ENCODE data around the gene NEK6.
A peak's percentile ranks its signal among the peaks of the same experiment; 100 is the strongest.

NEK6 gene

DNA sequence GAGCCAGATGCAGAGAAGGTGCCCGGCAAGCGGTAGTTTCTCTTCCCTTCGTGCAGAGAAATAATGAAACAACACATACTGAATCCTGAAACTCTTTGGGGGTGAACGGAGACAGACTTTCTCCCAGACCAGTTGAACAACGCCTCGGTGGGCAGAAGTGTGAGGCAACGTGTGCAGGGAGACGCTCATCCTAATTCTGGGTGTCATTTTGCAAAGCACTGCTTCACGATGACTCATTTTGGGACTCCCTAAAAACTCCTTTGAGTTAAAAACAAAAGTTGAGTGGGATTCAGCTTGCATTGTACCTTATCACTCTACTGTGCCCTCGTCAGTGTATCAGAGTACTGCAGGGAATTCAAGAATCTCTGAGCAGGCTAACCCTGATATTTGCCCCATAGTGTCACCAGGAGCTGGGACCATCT is 3.5 kb upstream of the NEK6 start:
- Histone ChIP-seq H3K36me3 (ENCODE audit: insufficient read depth, low read length) (no peaks in the 10 kb centered on the region), H3K27ac (ENCODE audit: low read depth, low read length) (no peak overlapping the region), H3K27me3 (ENCODE audit: insufficient read depth, low read length) (no peaks in the 10 kb centered on the region), H3K9ac (ENCODE audit: low read depth, low read length) (no peak overlapping the region), H3K9me3 (ENCODE audit: insufficient read depth, low read depth, low read length) (no peaks in the 10 kb centered on the region), H3K4me3 (ENCODE audit: low read length) (no peak overlapping the region), H3K4me1 (ENCODE audit: insufficient read depth, low read length) (peaks cover 8% of the 10 kb centered on the region)
- 86% methylated on average over 10 of the region's 10 CpGs for WGBS

- H3K4me3 ChIP-seq (ENCODE audit: low read length): no peak overlapping the region
- no peak overlapping the region for H3K9ac ChIP-seq (ENCODE audit: low read depth, low read length)
- no peaks in the 10 kb centered on the region for H3K27me3 ChIP-seq (ENCODE audit: insufficient read depth, low read length)
- H3K9me3 ChIP-seq (ENCODE audit: insufficient read depth, low read depth, low read length): no peaks in the 10 kb centered on the region
- 84% methylated on average over 3 of the region's 3 CpGs for WGBS
- peaks cover 17% of the 10 kb centered on the region for H3K4me1 ChIP-seq (ENCODE audit: insufficient read depth, low read length)
- H3K36me3 ChIP-seq (ENCODE audit: insufficient read depth, low read length): no peaks in the 10 kb centered on the region
- H3K27ac ChIP-seq (ENCODE audit: low read depth, low read length): no peak overlapping the region
These were observed 2.5 kb upstream of the NEK6 start for GRCh38 chr9:124255222-124255621.

GRCh38 chr9:124256517-124257069 is 1.2 kb upstream of the NEK6 start:
- Histone ChIP-seq H3K27ac (ENCODE audit: low read depth, low read length) (no peak overlapping the region), H3K4me1 (ENCODE audit: insufficient read depth, low read length) (peaks cover 18% of the 10 kb centered on the region), H3K9ac (ENCODE audit: low read depth, low read length) (no peak overlapping the region), H3K27me3 (ENCODE audit: insufficient read depth, low read length) (no peaks in the 10 kb centered on the region), H3K9me3 (ENCODE audit: insufficient read depth, low read depth, low read length) (no peaks in the 10 kb centered on the region), H3K36me3 (ENCODE audit: insufficient read depth, low read length) (no peaks in the 10 kb centered on the region), H3K4me3 (ENCODE audit: low read length) (no peak overlapping the region)
- WGBS: 84% methylated on average over 10 of the region's 11 CpGs

- H3K27ac ChIP-seq (ENCODE audit: low read depth, low read length): no peak overlapping the region
- H3K9ac ChIP-seq (ENCODE audit: low read depth, low read length): no peak overlapping the region
These were observed 492 bp upstream of the NEK6 start for GRCh38 chr9:124257070-124257843.

DNA sequence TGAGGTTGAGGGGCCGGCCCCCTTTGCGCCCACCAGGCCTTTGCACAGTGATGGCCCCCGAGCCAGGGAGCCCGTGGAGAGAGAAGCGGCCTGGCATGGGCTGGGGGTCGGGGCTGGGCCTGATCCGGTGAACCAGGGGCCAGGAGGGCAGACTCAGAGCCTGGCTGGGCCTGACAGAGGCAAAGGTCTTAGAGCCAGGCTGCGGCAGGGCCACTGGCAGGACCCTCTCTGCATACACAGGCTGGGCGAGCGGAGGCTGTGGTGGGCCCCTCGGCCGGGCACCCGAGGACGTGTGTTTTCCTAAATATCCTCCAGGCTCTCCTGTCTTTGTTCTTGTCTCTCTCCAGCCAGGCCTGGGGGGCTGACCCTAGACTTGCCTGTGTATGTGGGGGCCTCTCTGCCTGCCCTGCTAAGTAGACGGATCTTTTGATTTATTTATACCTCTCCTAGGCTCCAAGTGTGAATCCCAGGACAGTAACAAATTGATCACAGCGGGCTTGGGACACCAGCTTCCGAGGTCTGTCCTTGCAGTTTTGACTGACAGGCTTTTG is 933 bp downstream of the NEK6 start:
- Histone ChIP-seq H3K9ac (ENCODE audit: low read depth, low read length) (peak overlapping the region; percentile 54), H3K27ac (ENCODE audit: low read depth, low read length) (peak overlapping the region; percentile 52), H3K27me3 (ENCODE audit: insufficient read depth, low read length) (no peaks in the 10 kb centered on the region), H3K36me3 (ENCODE audit: insufficient read depth, low read length) (no peaks in the 10 kb centered on the region), H3K9me3 (ENCODE audit: insufficient read depth, low read depth, low read length) (no peaks in the 10 kb centered on the region), H3K4me3 (ENCODE audit: low read length) (peak overlapping the region; percentile 86), H3K4me1 (ENCODE audit: insufficient read depth, low read length) (peaks cover 38% of the 10 kb centered on the region)
- 13% methylated on average over 17 of the region's 17 CpGs for WGBS

More at GRCh38 chr9:124257070-124257843, 492 bp upstream of the NEK6 start:
- H3K4me3 ChIP-seq (ENCODE audit: low read length): peak overlapping the region; percentile 86
- peaks cover 24% of the 10 kb centered on the region for H3K4me1 ChIP-seq (ENCODE audit: insufficient read depth, low read length)
- H3K27me3 ChIP-seq (ENCODE audit: insufficient read depth, low read length): no peaks in the 10 kb centered on the region
- 47% methylated on average over 31 of the region's 31 CpGs for WGBS
- H3K36me3 ChIP-seq (ENCODE audit: insufficient read depth, low read length): no peaks in the 10 kb centered on the region
- H3K9me3 ChIP-seq (ENCODE audit: insufficient read depth, low read depth, low read length): no peaks in the 10 kb centered on the region

- peaks cover 38% of the 10 kb centered on the region for H3K4me1 ChIP-seq (ENCODE audit: insufficient read depth, low read length)
- WGBS: 19% methylated on average over 19 of the region's 19 CpGs
- H3K36me3 ChIP-seq (ENCODE audit: insufficient read depth, low read length): no peaks in the 10 kb centered on the region
- H3K27ac ChIP-seq (ENCODE audit: low read depth, low read length): peak overlapping the region; percentile 52
- H3K4me3 ChIP-seq (ENCODE audit: low read length): peak overlapping the region; percentile 86
- H3K9me3 ChIP-seq (ENCODE audit: insufficient read depth, low read depth, low read length): no peaks in the 10 kb centered on the region
- no peaks in the 10 kb centered on the region for H3K27me3 ChIP-seq (ENCODE audit: insufficient read depth, low read length)
- peak overlapping the region; percentile 54; the same call in 1 of the 2 replicates for H3K9ac ChIP-seq (ENCODE audit: low read depth, low read length)
These were observed 1.5 kb downstream of the NEK6 start for GRCh38 chr9:124259158-124259808.

GRCh38 chr9:124260769-124261603 is 3.2 kb downstream of the NEK6 start:
- Histone ChIP-seq H3K36me3 (ENCODE audit: insufficient read depth, low read length) (no peaks in the 10 kb centered on the region), H3K9me3 (ENCODE audit: insufficient read depth, low read depth, low read length) (no peaks in the 10 kb centered on the region), H3K4me1 (ENCODE audit: insufficient read depth, low read length) (peaks cover 38% of the 10 kb centered on the region), H3K4me3 (ENCODE audit: low read length) (no peak overlapping the region), H3K9ac (ENCODE audit: low read depth, low read length) (no peak overlapping the region), H3K27me3 (ENCODE audit: insufficient read depth, low read length) (no peaks in the 10 kb centered on the region), H3K27ac (ENCODE audit: low read depth, low read length) (no peak overlapping the region)
- 73% methylated on average over 15 of the region's 15 CpGs for WGBS

DNA sequence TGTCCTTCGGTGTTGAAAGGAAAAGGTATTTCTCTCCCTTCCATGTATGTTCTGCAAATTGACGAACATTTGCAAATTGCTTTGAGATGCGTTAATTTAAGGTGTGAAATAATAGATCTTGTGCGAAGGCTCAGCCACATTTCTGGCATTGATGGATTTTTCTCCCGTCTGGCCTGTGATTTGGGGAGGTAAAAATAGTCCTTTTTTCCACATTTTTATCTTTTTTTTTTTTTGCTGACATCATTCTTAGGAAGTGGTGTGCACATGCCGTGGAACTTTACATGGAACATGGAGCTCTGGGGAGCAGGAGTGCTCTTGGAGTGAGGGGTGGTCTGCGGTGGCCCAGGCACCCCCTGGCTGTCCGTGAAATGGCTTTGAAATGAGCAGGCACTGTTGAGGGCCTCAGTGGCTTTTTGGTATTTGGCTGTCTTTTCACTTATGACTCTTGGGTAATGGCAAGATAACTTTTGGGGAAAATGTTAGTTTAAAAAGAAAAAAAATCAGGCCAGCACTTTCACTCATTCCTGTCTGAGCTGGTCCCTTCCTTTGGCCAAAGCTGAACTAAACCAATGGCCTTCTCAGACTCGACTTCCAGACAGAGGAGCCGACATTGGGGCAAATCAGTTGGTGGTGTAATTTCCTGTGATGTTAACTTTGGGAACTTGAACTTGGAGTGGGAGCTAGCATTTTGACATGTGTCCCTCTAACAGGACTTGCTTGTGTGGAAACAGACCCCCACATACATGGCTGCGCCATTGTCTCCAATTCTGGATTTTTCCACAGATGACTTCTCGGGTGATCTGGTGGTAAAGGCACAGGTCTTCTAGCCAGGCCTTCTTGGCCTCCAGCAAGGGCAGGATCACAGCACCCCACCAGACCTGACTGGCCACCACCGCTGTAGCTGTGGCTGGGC is 4.2 kb downstream of the NEK6 start:
- 78% methylated on average over 13 of the region's 13 CpGs for WGBS
- Histone ChIP-seq H3K9ac (ENCODE audit: low read depth, low read length) (no peak overlapping the region), H3K27ac (ENCODE audit: low read depth, low read length) (peak overlapping the region; percentile 29; the same call in 1 of the 2 replicates), H3K9me3 (ENCODE audit: insufficient read depth, low read depth, low read length) (no peaks in the 10 kb centered on the region), H3K4me1 (ENCODE audit: insufficient read depth, low read length) (peaks cover 38% of the 10 kb centered on the region), H3K4me3 (ENCODE audit: low read length) (no peak overlapping the region), H3K27me3 (ENCODE audit: insufficient read depth, low read length) (no peaks in the 10 kb centered on the region), H3K36me3 (ENCODE audit: insufficient read depth, low read length) (no peaks in the 10 kb centered on the region)

- Histone ChIP-seq H3K9me3 (ENCODE audit: insufficient read depth, low read depth, low read length) (no peaks in the 10 kb centered on the region), H3K36me3 (ENCODE audit: insufficient read depth, low read length) (no peaks in the 10 kb centered on the region), H3K4me1 (ENCODE audit: insufficient read depth, low read length) (peaks cover 38% of the 10 kb centered on the region), H3K9ac (ENCODE audit: low read depth, low read length) (no peak overlapping the region), H3K4me3 (ENCODE audit: low read length) (no peak overlapping the region), H3K27ac (ENCODE audit: low read depth, low read length) (peak overlapping the region; percentile 43), H3K27me3 (ENCODE audit: insufficient read depth, low read length) (no peaks in the 10 kb centered on the region)
- WGBS: 72% methylated on average over 5 of the region's 5 CpGs
These were observed 4.9 kb downstream of the NEK6 start for GRCh38 chr9:124262649-124262972.

GRCh38 chr9:124263213-124263612 is 5.5 kb downstream of the NEK6 start:
- H3K36me3 ChIP-seq (ENCODE audit: insufficient read depth, low read length): no peaks in the 10 kb centered on the region
- 89% methylated on average over 11 of the region's 11 CpGs for WGBS
- H3K27ac ChIP-seq (ENCODE audit: low read depth, low read length): peak overlapping the region; percentile 43; the same call in 1 of the 2 replicates
- H3K9ac ChIP-seq (ENCODE audit: low read depth, low read length): no peak overlapping the region
- H3K4me3 ChIP-seq (ENCODE audit: low read length): no peak overlapping the region
- no peaks in the 10 kb centered on the region for H3K9me3 ChIP-seq (ENCODE audit: insufficient read depth, low read depth, low read length)
- no peaks in the 10 kb centered on the region for H3K27me3 ChIP-seq (ENCODE audit: insufficient read depth, low read length)
- H3K4me1 ChIP-seq (ENCODE audit: insufficient read depth, low read length): peaks cover 38% of the 10 kb centered on the region

Data from HUES64 (cell line).